ENCODE measurements around the gene NGEF. TPM values are rescaled to one million over a fixed set of nuclear protein-coding genes. Genes with fewer than 3 reads are reported as not detected.

NGEF gene
- total and polyA plus RNA-seq, 10 of the 15 experiments (the other 5 are each of a cell fraction or from before 2014, with no cell fraction given), result 0.12 TPM; not detected in 9

- intact Hi-C loops (cut with micrococcal nuclease; ENCODE audit: unreplicated experiment), result no loop called here
- Histone ChIP-seq H3K9ac (ENCODE audit: control insufficient read depth, insufficient read depth, low read length) (no peak overlapping the region), H3K4me3 (no peak overlapping the region), H3K27me3 (replicated peaks in 1 of 2; ENCODE audit: control insufficient read depth in 2 of 2, insufficient read depth in 2 of 2, low read length in 1 of 2) (no peaks in the 10 kb centered on the region; a peak in 1 of 4 replicates), H4K20me1 (ENCODE audit: control insufficient read depth, insufficient read depth) (no peaks in the 10 kb centered on the region), H3K36me3 (ENCODE audit: control insufficient read depth in 2 of 2, insufficient read depth in 2 of 2, low read length in 1 of 2) (no peaks in the 10 kb centered on the region; a peak in 1 of 4 replicates), H3K79me2 (ENCODE audit: control insufficient read depth, insufficient read depth, low read length) (no peaks in the 10 kb centered on the region), H3K4me1 (ENCODE audit: control insufficient read depth, insufficient read depth, low read length) (no peaks in the 10 kb centered on the region), H3K4me2 (ENCODE audit: control insufficient read depth, insufficient read depth) (no peak overlapping the region), H3K9me3 (replicated peaks; ENCODE audit: control insufficient read depth, insufficient read depth, low read length) (no peaks in the 10 kb centered on the region), H3K27ac (ENCODE audit: control insufficient read depth, insufficient read depth) (no peak overlapping the region), H2AFZ (ENCODE audit: control insufficient read depth, low read depth, low read length) (no peak overlapping the region)
- POLR2A ChIA-PET, result no interaction called here
- CTCF ChIA-PET, result no interaction called here
- RAD21 ChIA-PET (ENCODE audit: unreplicated experiment), result no interaction called here
- ATAC-seq, result no peak
- no TSS peak for BruUV-seq (replicated peaks)
- WGBS (ENCODE audit: insufficient coverage, insufficient replicate concordance, low lambda C conversion rate, missing lambda C conversion rate), result 58% methylated on average over 17 of the region's 17 CpGs
- no peak for FAIRE-seq
- in situ Hi-C loops (cut with MboI), result no loop called here
- SMC1A ChIA-PET (ENCODE audit: uncharacterized antibody, unreplicated experiment), result no interaction called here
- no peak for DNase-seq (ENCODE audit: low read depth, low spot score)
- TF ChIP-seq RELB (IDR thresholded peaks at IDR 0.05; ENCODE audit: low read depth) (no peak), HDAC2 (IDR thresholded peaks at IDR 0.05) (no peak), FOXK2 (IDR thresholded peaks at IDR 0.05) (no peak)
Observed at GRCh38 chr2:232882085-232882484, 131.0 kb downstream of the NGEF start.

- in situ Hi-C loops (cut with MboI), result no loop called here
- H3K9me3 ChIP-seq (replicated peaks; ENCODE audit: control insufficient read depth, insufficient read depth, low read length), result no peaks in the 10 kb centered on the region
- TF ChIP-seq EP300 (IDR thresholded peaks at IDR 0.05; ENCODE audit: borderline replicate concordance in 1 of 2, control insufficient read depth in 1 of 2, low read depth in 2 of 2, low read length in 2 of 2), result no peak
- H2AFZ ChIP-seq (ENCODE audit: control insufficient read depth, low read depth, low read length), result no peak overlapping the region
- no peak overlapping the region for H3K4me2 ChIP-seq (ENCODE audit: control insufficient read depth, insufficient read depth)
- CTCF ChIA-PET, result no interaction called here
- POLR2A ChIA-PET, result no interaction called here
- no peak overlapping the region for H3K27ac ChIP-seq (ENCODE audit: control insufficient read depth, insufficient read depth)
- SMC1A ChIA-PET (ENCODE audit: uncharacterized antibody, unreplicated experiment), result no interaction called here
- BruUV-seq (replicated peaks), result no TSS peak
- 28% methylated on average over 17 of the region's 17 CpGs for WGBS (ENCODE audit: insufficient coverage, insufficient replicate concordance, low lambda C conversion rate, missing lambda C conversion rate)
- intact Hi-C loops (cut with micrococcal nuclease; ENCODE audit: unreplicated experiment), result no loop called here
- ATAC-seq (no peak), DNase-seq (ENCODE audit: low read depth, low spot score) (no peak), FAIRE-seq (no peak)
- H3K36me3 ChIP-seq (ENCODE audit: control insufficient read depth in 2 of 2, insufficient read depth in 2 of 2, low read length in 1 of 2), result no peaks in the 10 kb centered on the region; a peak in 1 of 4 replicates
- no peak overlapping the region for H3K4me3 ChIP-seq
- RAD21 ChIA-PET (ENCODE audit: unreplicated experiment), result no interaction called here
- no peaks in the 10 kb centered on the region for H3K4me1 ChIP-seq (ENCODE audit: control insufficient read depth, insufficient read depth, low read length)
- H3K79me2 ChIP-seq (ENCODE audit: control insufficient read depth, insufficient read depth, low read length), result no peaks in the 10 kb centered on the region
- H3K9ac ChIP-seq (ENCODE audit: control insufficient read depth, insufficient read depth, low read length), result no peak overlapping the region
- no peaks in the 10 kb centered on the region; a peak in 1 of 4 replicates for H3K27me3 ChIP-seq (replicated peaks in 1 of 2; ENCODE audit: control insufficient read depth in 2 of 2, insufficient read depth in 2 of 2, low read length in 1 of 2)
- H4K20me1 ChIP-seq (ENCODE audit: control insufficient read depth, insufficient read depth), result no peaks in the 10 kb centered on the region
Observed at GRCh38 chr2:232880764-232881351, 132.2 kb downstream of the NGEF start.
